SU-DHL-6 (cell line): ENCODE data around the gene LRRC4B.

Source experiments
- EZH2phosphoT487 ChIP-seq: fragments of 200-600 bp; sonication (generic), shearing (Covaris generic); conservative IDR thresholded peaks from 2 replicates; pipeline ENCODE4 v1.6.1; 2018; ENCODE audit warnings: mild to moderate bottlenecking, antibody characterized with exemption, low read length, moderate library complexity, mixed read lengths
- TF ChIP-seq, protein P1 (sequence below): fragments of 200-600 bp; sonication (generic); IDR thresholded peaks from one replicate; pipeline ENCODE4 v1.5.1; 2017; ENCODE audit warnings: antibody characterized with exemption, mild to moderate bottlenecking, low read length, moderate library complexity; ENCODE audit not compliant: insufficient read depth, poor library complexity, severe bottlenecking

DNA sequence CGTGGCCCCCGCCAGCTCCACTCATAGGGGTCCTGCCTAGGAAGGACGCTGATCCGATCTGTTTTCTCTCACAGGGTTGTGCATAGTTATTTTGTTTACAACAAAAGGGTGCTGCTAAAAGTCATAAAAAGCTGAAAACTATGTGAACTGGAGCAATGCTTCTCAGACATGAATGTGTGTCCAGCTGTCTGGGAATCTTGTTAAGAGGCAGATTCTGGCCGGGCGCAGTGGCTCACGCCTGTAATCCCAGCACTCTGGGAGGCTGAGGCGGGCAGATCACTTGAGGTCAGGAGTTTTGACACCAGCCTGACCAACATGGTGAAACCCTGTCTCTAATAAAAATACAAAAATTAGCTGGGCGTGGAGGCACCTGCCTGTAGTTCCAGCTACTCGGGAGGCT, 8.6 kb downstream of the LRRC4B start:
- no peak for TF ChIP-seq EZH2phosphoT487
- TF ChIP-seq, protein P1, sequence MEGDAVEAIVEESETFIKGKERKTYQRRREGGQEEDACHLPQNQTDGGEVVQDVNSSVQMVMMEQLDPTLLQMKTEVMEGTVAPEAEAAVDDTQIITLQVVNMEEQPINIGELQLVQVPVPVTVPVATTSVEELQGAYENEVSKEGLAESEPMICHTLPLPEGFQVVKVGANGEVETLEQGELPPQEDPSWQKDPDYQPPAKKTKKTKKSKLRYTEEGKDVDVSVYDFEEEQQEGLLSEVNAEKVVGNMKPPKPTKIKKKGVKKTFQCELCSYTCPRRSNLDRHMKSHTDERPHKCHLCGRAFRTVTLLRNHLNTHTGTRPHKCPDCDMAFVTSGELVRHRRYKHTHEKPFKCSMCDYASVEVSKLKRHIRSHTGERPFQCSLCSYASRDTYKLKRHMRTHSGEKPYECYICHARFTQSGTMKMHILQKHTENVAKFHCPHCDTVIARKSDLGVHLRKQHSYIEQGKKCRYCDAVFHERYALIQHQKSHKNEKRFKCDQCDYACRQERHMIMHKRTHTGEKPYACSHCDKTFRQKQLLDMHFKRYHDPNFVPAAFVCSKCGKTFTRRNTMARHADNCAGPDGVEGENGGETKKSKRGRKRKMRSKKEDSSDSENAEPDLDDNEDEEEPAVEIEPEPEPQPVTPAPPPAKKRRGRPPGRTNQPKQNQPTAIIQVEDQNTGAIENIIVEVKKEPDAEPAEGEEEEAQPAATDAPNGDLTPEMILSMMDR: no peak
